Stimulated activated CD4-positive, alpha-beta T cell treated with anti-CD3 and anti-CD28 coated beads, Interleukin-1b, Interleukin-23, amount 100 ng/mL, for 1 hour (primary cell): Measurements from ENCODE around the gene SULT1E1.

Source experiments
- DNase-seq, 2 donors: peaks; one replicate each; pipeline ENCODE4 v3.0.0-alpha.2; 2020; ENCODE audit warnings: low read depth in 2 of 2

Gene SULT1E1

DNA sequence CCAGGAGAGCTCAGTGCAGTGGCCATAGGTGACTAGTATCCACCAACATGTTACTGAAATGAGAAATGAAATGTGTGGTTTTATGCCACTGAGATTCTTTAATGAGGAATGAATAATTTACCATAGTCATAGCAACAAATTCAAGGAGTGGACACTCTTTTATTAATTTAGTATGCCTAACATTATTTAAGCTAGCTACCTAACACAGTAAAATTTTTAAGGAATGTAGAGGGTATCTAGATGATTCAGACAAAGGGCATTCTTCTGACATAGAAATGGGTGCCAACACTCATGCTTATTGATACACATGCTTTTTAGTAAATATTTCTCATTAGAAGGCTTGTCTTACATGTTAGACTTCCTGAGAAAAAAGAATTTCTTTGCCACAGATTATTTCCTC, 66.2 kb downstream of the SULT1E1 start:
- no peak for DNase-seq
